ENCODE data around the gene DDX43.

- TF ChIP-seq POLR2AphosphoS5 (IDR thresholded peaks at IDR 0.05) (no peak), CTCF (IDR thresholded peaks at IDR 0.05; ENCODE audit: poor library complexity, severe bottlenecking) (no peak)
Observed at GRCh38 chr6:73369157-73369556, 25.5 kb upstream of the DDX43 start.
